ENCODE measurements around the gene CAMSAP2.
A peak's percentile ranks its signal among the peaks of the same experiment; 100 is the strongest.

The CAMSAP2 gene

GRCh38 chr1:200738327-200738948, at the start of gene CAMSAP2:
TSS of gene CAMSAP2 (plus strand) at chr1:200738893. CDS start at chr1:200739828, 935 bp downstream.
- peak; percentile 30 to 74 for DNase-seq

GRCh38 chr1:200692316-200692715, 46.4 kb upstream of the CAMSAP2 start:
- no peak for DNase-seq

- DNase-seq: no peak
These were observed 45.4 kb upstream of the CAMSAP2 start for GRCh38 chr1:200693327-200693726.

- DNase-seq: no peak
These were observed 44.0 kb upstream of the CAMSAP2 start for GRCh38 chr1:200694738-200695137.

GRCh38 chr1:200699871-200700270, 38.8 kb upstream of the CAMSAP2 start:
- DNase-seq: no peak

- DNase-seq: no peak
These were observed 33.6 kb upstream of the CAMSAP2 start for GRCh38 chr1:200704986-200705500.

GRCh38 chr1:200706111-200706814, 32.4 kb upstream of the CAMSAP2 start:
- DNase-seq: no peak

- DNase-seq: no peak
These were observed 31.6 kb upstream of the CAMSAP2 start for GRCh38 chr1:200707116-200707515.

- no peak for DNase-seq
These were observed 30.5 kb upstream of the CAMSAP2 start for GRCh38 chr1:200708161-200708560.

GRCh38 chr1:200708769-200709168, 29.9 kb upstream of the CAMSAP2 start:
- DNase-seq: no peak

- no peak for DNase-seq
These were observed 28.5 kb upstream of the CAMSAP2 start for GRCh38 chr1:200710166-200710565.

- DNase-seq: no peak
These were observed 24.0 kb upstream of the CAMSAP2 start for GRCh38 chr1:200714504-200715187.

- no peak for DNase-seq
These were observed 18.5 kb upstream of the CAMSAP2 start for GRCh38 chr1:200720199-200720598.

GRCh38 chr1:200724064-200724463, 14.6 kb upstream of the CAMSAP2 start:
- no peak for DNase-seq

GRCh38 chr1:200727257-200727656, 11.4 kb upstream of the CAMSAP2 start:
- no peak for DNase-seq

GRCh38 chr1:200729863-200730262, 8.8 kb upstream of the CAMSAP2 start:
- DNase-seq: no peak

GRCh38 chr1:200731654-200732332, 6.9 kb upstream of the CAMSAP2 start:
- no peak for DNase-seq

GRCh38 chr1:200732438-200732837, 6.3 kb upstream of the CAMSAP2 start:
- DNase-seq: no peak

GRCh38 chr1:200733907-200734306, 4.8 kb upstream of the CAMSAP2 start:
- DNase-seq: no peak

- DNase-seq: no peak
These were observed 924 bp upstream of the CAMSAP2 start for GRCh38 chr1:200737647-200738291.

- DNase-seq: peak in 1 of 2 donors; percentile 74
These were observed 407 bp downstream of the CAMSAP2 start for GRCh38 chr1:200738949-200739651.
